Retinal pigment epithelial cell (primary cell): Measurements from ENCODE around the gene ANTXRL.
"Not testable (repeated sequence)": the region's sequence is repeated elsewhere in the genome, so short reads cannot be mapped to it uniquely, and the experiment has no call there.

Experiments used
- DNase-seq: peaks from one replicate; pipeline ENCODE4 v3.0.0-alpha.2; 2010; ENCODE audit warnings: low read depth
- H3K4me3 ChIP-seq: 2 replicates; pipeline ENCODE4 v1.5.1; 2011; ENCODE audit warnings: mild to moderate bottlenecking, low read length, control low read depth, moderate library complexity
- TF ChIP-seq, protein P1 (sequence below): conservative IDR thresholded peaks from 2 replicates; pipeline ENCODE4 v1.5.1; 2011; ENCODE audit warnings: low read depth, low read length, control low read depth, inconsistent platforms

Gene ANTXRL

DNA sequence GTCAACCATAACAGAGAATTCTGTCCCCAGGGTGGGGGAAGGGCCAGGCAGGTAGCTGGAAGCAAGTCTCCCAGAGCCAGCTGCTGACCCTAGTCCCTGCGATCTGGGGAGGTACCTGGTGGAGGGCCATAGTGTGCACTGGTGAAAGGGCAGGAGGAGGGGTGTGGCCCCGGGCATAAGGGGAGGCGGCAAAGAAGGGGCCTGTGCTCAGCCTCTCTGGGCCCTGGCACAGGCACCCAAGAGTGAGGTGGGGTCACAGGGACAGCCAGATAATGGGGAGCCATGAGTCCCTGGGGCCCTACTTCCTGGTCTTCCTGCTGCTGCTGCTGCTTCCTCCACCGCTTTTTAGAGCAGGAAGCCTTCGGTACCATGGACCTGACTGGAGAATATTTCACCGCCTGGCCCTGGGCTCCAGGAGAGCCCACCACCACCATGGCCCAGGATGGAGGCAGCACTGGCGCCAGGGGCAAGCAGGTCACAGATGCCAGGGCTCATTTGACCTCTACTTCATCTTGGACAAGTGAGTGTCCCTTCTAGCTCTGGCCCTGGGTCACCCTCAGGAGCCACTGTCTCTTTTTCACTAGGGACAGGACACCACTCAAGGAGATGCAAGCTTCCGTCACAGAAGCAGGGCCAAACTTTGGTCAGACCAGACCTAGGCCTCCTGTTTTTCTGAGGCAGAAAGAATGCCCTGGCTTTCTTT lies at the start of gene ANTXRL:
Gene ANTXRL (plus strand): TSS at position 7 of the 703 bp plus-strand sequence. CDS start 266 bp downstream, at position 273.
- H3K4me3 ChIP-seq: no peak within 1 kb of the TSS
- TF ChIP-seq, protein P1, sequence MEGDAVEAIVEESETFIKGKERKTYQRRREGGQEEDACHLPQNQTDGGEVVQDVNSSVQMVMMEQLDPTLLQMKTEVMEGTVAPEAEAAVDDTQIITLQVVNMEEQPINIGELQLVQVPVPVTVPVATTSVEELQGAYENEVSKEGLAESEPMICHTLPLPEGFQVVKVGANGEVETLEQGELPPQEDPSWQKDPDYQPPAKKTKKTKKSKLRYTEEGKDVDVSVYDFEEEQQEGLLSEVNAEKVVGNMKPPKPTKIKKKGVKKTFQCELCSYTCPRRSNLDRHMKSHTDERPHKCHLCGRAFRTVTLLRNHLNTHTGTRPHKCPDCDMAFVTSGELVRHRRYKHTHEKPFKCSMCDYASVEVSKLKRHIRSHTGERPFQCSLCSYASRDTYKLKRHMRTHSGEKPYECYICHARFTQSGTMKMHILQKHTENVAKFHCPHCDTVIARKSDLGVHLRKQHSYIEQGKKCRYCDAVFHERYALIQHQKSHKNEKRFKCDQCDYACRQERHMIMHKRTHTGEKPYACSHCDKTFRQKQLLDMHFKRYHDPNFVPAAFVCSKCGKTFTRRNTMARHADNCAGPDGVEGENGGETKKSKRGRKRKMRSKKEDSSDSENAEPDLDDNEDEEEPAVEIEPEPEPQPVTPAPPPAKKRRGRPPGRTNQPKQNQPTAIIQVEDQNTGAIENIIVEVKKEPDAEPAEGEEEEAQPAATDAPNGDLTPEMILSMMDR: no peak
- no peak for DNase-seq

DNA sequence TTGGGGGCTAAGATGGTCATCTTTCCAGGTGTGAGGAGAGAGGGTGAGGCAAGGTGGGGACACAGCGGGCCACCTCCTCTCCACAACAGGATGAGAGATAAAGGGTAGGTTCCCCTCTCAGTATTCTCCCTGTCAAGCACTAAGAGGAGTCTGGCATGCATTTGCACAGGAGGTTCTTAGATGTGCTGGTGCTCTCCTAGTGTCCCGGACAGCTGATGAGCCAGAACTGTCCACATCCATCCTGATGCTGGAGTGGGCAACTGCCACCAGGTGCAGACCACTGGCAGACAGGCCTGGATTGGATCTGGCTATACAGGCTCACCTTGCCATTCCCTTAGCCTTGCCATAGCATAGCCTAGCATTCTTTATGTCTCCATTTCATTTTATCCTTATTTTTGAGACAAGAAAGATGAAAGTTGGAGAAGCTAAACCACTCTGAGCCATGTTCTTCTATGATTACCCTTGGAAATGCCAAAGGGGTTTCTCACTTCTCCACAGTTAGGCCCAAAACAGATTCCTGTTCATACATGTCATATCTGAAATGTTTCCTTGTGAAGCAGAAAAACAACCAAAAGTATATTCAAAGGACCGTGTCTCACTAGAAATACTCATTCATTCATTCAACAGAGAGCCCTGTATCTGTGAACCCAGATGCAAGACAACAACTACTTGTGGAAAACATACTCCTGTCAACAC lies 48.8 kb upstream of the ANTXRL start:
- DNase-seq: no peak
- H3K4me3 ChIP-seq: no peak overlapping the region
- TF ChIP-seq, protein P1: no peak

DNA sequence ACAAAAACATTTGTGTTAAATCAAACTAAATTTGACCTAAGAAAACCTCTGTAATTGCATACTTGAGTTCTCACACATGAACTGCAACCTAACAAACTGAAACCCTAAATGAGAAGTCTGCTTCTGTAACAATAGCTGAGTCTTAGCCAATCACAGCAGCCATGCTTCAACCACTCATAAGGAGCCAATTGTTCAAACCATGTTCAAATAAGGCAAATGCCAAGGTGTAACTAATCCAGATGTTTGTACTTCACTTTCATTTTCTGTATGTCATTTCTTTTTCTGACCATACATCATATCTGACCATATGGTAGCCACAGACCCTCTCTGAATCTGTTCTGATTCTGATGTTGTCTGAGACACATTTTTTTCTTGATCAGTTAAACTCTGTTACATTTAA lies 47.5 kb upstream of the ANTXRL start:
- TF ChIP-seq, protein P1: no peak
- no peak overlapping the region for H3K4me3 ChIP-seq
- no peak for DNase-seq

DNA sequence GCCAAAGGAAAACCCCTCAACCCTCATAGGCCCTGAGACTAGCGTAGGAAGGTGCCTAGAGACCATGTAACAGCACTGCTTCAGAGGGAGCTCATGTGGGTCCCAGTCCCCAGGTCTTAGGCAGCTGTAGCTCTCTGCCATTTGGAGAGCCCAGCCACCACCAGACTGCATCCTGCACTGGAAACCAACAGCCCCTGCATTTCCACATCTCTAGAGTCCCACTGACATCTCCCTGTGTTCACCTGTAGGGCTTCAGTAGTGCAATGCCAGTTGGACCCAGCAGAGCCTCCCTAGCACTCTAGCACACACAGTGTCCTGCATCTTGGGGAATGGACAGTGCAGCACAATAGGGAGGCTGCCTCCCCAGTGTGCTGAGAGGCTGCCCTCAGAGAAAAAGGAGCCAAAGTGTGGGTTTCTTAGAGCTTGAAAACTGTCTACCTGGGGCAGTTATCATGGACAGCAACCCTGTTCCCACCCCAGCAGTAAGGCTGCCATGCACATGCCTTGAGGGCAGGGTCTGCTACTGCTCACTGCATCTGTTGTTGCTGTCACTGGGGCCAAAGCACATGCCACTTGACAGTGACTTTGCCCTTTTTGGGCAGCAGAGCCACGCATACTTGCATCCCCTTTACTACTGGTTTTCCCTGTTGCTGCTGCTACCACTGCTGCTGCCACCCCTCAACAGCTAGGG lies 46.7 kb upstream of the ANTXRL start:
- no peak for DNase-seq
- H3K4me3 ChIP-seq: no peak overlapping the region
- TF ChIP-seq, protein P1: no peak

DNA sequence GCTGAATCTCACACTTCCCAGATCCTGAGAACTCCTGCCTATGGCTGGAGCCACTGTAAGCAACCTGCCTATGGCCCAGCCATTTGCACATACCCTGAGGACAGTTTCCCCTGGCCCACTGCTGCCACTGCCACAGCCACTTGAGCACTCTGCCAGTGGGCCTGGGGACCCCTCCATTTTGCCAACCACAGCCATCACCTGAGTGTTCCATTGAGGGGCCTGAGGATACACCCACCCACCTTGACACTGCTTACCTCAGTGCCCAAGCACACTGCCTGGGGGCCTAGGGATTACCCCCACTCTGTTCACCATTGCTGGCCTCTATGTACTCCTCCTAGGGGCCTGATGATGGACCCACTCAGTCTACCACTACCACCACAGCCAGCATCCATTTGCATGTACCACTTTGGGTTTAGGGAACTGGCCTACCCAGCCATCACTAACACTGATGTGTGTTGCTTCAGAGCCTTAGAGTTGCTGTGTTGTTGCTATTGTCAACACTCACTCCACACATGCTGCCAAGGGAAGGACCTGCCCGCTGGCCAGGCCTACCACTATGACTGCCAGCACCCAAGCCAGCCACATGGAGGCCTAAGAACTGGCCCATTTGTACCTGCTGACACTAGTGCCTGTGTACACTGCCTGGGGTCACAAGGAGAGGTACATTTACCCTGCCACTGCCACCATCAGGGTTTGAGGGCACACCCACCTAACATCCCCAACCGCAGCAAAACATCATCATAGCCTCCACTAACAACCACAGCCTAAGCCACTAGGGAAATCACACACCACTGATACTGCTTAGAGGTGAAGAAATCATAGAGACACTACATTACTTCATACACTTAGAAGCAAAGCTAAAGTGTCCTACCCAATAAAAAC lies 45.9 kb upstream of the ANTXRL start:
- H3K4me3 ChIP-seq: no peak overlapping the region
- TF ChIP-seq, protein P1: no peak
- no peak for DNase-seq

DNA sequence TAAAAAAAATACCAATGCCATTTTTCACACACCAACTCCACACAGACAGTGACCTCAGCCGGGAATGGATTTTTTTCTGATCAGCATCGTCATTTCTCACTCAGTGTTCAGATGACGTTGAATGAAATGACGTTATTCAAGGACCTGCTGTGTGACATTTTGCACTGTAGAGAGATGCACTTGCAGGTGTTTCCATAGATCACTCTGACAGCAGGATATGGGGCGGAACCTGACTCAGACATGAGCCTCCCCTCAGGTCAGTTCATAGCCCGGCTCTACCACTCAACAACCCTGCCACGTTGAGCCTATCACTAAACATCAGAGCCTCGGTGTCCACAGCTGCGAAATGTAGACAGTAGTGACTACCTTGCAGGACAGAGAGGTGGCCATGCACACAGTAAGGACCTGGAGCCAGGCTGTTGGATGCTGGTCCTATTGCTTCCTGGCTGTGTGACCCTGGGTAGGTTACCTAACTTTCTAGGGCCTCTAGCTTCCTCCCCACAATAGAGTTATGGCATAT lies 41.4 kb upstream of the ANTXRL start:
- TF ChIP-seq, protein P1: no peak
- no peak overlapping the region for H3K4me3 ChIP-seq
- no peak for DNase-seq

DNA sequence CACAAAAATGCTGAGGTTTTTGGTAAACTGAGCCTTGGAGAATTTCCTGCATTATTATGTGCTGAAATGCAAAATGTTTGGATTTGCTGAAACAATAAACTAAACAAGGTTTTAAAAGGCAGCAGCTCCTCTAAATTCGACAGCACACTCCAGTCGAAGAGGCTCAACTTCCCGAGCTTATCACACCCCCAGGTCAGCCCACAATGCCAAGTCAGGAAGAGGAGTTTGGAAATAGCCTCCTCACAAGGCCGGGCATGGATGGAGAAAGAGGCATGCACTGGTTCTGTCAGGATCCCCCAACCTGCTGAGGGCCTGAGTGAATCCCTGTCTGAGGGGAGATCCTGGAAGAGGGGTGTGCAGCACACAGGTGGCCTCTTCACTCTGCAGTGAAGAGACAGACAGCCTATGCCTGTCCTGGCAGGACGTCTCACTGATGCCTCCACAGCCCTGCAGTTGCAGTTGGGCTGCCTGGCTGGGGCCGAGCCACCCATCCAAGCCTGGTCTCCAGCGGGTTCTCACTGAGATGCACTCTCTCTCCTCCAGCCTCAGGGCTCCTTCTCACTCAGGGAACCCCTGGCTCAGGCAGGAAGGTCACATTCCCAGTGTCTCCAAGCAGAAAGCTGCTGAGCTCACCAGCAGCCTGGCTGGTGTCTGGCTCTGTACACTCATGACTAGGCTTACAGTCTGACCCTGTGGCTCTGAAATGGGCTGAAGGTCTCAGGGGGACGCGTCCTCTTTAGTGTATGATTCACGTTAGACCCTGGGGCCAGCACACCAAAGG lies 40.2 kb upstream of the ANTXRL start:
- DNase-seq, H3K4me3 ChIP-seq: not testable (repeated sequence)
